OCI-LY1 (cell line): ENCODE data around the gene B4GALT5.
"Not testable (repeated sequence)": the region's sequence is repeated elsewhere in the genome, so short reads cannot be mapped to it uniquely, and the experiment has no call there.

Source experiments
- CTCF ChIP-seq: fragments of 200-600 bp; sonication (generic), shearing (Covaris generic); IDR thresholded peaks from 2 replicates; pipeline ENCODE4 v1.5.1; 2017; ENCODE audit warnings: mild to moderate bottlenecking, antibody characterized with exemption, low read length, moderate library complexity, mixed read lengths
- EZH2 ChIP-seq: fragments of 200-600 bp; sonication (generic), shearing (Covaris generic); IDR thresholded peaks from 2 replicates; pipeline ENCODE4 v1.8.0; 2017; ENCODE audit warnings: borderline replicate concordance, mixed run types, mild to moderate bottlenecking, antibody characterized with exemption, low read length, moderate library complexity, mixed read lengths

- TF ChIP-seq CTCF, EZH2: not testable (repeated sequence)
Measured at GRCh38 chr20:49721326-49721725, 7.6 kb upstream of the B4GALT5 start.
